Urinary bladder (tissue), 4 donors: ENCODE data around the gene OR51B5. TPM values are rescaled to one million over a fixed set of nuclear protein-coding genes. Genes with fewer than 3 reads are reported as not detected.
"Not testable (repeated sequence)": the region's sequence is repeated elsewhere in the genome, so short reads cannot be mapped to it uniquely, and the experiment has no call there.

Experiments used
- DNase-seq: peaks from one replicate; pipeline ENCODE4 v3.0.0-alpha.2; 2015; ENCODE audit errors: extremely low spot score
- H3K27ac ChIP-seq: one replicate; pipeline ENCODE4 v1.5.1; 2013; ENCODE audit warnings: low read depth, mild to moderate bottlenecking, moderate library complexity
- H3K36me3 ChIP-seq: one replicate; pipeline ENCODE4 v1.6.1; 2013; ENCODE audit warnings: mild to moderate bottlenecking, moderate library complexity; ENCODE audit not compliant: insufficient read depth
- H3K4me1 ChIP-seq: one replicate; pipeline ENCODE4 v1.6.1; 2013; ENCODE audit warnings: mild to moderate bottlenecking, moderate library complexity; ENCODE audit not compliant: insufficient read depth
- H3K4me3 ChIP-seq: one replicate; pipeline ENCODE4 v1.5.1; 2013; ENCODE audit warnings: low read depth, low read length
- WGBS: extraction: QIAGEN DNeasy Blood & Tissue Kit; methylation state at CpG from one replicate; pipeline ENCODE4 v1.1.7; 2013; 5-methylcytosine and 5-hydroxymethylcytosine counted together
- polyA plus RNA-seq: library from polyadenylated mRNA; stranded (reverse); fragments of 200-250 nt; gene quantifications from one replicate; pipeline ENCODE4 v1.2.3, GENCODE V29; 2013
- small RNA-seq: library from RNA; depleted of rRNA; stranded (forward); fragments of <200 nt; gene quantifications from one replicate; pipeline ENCODE3, GENCODE V24; 2014
- total RNA-seq: library from RNA; depleted of rRNA; stranded (reverse); fragments of >200 nt; gene quantifications from one replicate; pipeline ENCODE4 v1.2.3, GENCODE V29; 2014
- donor health status: healthy with polysubstance abuse.
- donor health status: healthy.

The OR51B5 gene
- total and polyA plus RNA-seq, 2 donors = 4.3 TPM; not detected in 1

DNA sequence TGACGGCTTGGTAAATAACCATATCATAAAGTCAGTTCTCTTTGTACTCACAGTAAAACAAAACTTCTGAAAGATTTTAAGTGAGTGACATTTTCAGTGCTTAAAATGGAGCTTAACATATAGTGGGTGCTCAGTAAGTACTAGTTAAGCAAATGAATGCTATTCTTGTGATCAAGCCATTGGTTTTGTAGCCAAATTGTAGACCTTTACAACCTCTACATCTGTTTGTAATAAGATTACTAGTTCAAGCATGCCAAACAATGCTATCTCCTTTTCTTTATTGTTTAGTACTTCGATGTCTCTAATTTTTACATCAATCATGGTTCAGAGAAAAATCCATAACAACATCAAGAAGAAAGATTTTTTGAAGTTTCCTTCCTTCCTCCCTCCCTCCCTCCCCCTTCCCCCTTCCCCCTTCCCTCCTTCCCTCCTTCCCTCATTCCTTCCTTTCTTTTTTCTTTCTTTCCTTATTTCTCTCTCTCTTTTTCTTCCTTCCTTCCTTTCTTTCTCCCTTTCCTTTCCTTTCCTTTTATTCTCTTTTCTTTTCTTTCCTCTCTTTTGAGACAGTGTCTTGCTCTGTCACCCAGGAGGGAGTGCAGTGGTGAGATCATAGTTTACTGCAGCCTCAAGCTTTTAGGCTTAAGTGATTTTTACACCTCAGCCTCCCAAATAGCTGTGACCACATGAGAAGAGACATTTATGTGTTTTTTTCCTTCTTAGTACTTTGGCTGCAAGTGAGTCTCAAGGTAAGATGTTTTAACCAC is 35.9 kb downstream of the OR51B5 start:
- no peak overlapping the region for H3K4me3 ChIP-seq
- DNase-seq = no peak
- H3K27ac ChIP-seq = no peak overlapping the region
- 72% methylated on average over 2 of the region's 2 CpGs for WGBS
- H3K4me1 ChIP-seq = no peaks in the 10 kb centered on the region
- no peaks in the 10 kb centered on the region for H3K36me3 ChIP-seq

DNA sequence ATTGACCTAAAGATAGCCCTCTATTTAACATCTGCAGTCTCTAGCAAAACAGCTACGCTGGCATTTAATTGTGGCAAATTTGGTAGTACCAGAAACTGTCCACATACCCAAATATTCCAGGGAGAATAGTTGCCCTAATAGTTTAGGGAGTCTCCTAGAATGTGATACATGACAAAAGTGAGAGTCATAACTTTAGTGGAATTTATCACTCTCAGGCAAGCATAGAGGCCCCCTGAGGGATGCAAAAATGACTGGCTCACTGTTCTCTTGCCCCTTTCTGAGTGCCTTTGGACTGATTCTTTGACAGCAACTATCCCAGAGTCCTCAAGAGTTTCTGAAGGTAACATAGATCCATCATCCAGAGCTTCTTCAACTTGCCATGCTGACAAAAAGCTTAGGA is 39.3 kb downstream of the OR51B5 start:
- DNase-seq = no peak
- Histone ChIP-seq H3K36me3 (no peaks in the 10 kb centered on the region), H3K4me3 (no peak overlapping the region), H3K4me1 (no peaks in the 10 kb centered on the region), H3K27ac (no peak overlapping the region)
- WGBS = 49% methylated on average over 1 of the region's 1 CpG

DNA sequence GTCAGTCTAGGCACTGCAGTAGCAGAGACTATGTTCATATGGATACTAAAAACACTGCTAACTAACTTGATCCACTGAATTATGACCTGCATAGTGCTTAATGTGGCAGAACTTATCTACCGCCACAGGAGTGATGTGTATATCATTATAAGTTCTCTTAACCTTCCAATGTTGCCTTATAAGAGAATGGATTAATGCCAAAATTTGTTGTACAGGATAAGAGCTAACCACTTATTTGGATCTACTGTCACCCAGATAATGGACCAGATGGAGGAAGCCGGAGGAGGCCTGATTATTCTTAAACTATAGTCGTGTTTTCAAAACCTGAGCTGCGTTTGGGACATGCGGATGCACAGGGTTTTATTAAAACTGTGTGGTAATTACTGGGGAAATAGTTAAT is 39.7 kb downstream of the OR51B5 start:
- H3K36me3 ChIP-seq = no peaks in the 10 kb centered on the region
- no peaks in the 10 kb centered on the region for H3K4me1 ChIP-seq
- no peak for DNase-seq
- 76% methylated on average over 5 of the region's 5 CpGs for WGBS
- H3K4me3 ChIP-seq = no peak overlapping the region
- H3K27ac ChIP-seq = no peak overlapping the region

DNA sequence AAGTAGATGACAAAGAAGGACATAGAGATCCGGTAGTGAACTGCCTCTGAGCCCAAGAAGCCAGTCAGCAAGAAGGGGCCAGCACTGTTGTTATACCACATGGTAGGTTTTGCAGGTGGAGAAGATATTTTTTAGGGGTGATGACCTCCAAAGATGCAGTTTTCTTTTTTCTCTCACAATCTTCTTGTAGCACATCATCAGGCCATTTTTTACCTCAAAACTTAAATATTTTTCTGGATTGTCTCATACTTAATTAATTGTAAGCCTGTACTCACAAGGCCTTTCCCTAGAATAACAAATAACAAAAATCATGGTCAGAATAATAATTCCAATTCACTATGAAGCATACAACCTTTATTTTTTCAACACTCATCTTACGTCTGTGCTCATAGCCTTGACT is 41.5 kb downstream of the OR51B5 start, which contains the start of gene OR51B4:
Gene OR51B4, minus strand, starts transcription at position 101 of the 400 bp plus-strand sequence. Its CDS starts 0 bp downstream, at position 101.
- Histone ChIP-seq H3K36me3 (no peaks in the 10 kb centered on the region), H3K4me1 (no peaks in the 10 kb centered on the region), H3K27ac (no peak within 1 kb of the TSS), H3K4me3 (no peak within 1 kb of the TSS)
- DNase-seq = no peak
- 89% methylated on average over 2 of the region's 2 CpGs for WGBS

DNA sequence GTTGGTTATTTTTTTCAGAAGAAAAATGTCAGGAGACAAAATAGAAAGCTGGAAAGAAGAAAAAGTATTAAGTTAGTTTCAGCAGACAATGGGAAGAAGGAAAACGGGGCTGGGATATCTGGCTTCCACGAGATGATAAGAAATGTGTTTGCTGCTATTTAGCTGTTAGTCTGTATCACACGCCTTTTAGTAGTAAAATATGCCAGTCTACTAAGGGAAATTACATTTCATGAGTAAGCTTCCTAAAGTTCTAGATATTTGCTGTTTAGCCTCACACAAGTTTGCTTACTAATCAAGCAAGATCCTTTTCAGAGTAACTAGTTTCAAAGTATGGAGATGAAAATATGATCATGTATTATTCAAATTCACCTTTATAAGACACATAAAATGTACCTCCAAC is 43.1 kb downstream of the OR51B5 start:
- H3K27ac ChIP-seq = no peak overlapping the region
- 34% methylated on average over 3 of the region's 3 CpGs for WGBS
- no peak for DNase-seq
- no peaks in the 10 kb centered on the region for H3K4me1 ChIP-seq
- H3K4me3 ChIP-seq = no peak overlapping the region
- H3K36me3 ChIP-seq = no peaks in the 10 kb centered on the region

DNA sequence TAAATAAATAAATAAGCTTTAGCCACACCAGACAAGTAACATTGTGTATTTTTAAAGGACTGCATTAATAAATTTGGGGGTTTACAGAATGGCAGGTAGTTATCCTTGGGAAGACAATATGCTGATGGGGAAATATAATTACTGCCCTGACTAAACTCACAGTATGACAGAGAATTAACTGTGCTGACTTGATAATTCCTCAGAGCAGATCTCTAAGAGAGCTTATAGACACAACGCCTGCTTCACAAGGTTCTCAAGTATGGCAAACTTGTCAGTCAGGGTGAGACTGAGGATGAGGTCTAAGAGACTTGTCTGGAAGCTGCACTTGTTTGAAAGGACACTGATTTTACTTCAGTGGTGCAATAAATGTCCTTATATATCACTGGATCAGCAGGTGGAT is 44.9 kb downstream of the OR51B5 start:
- Histone ChIP-seq H3K36me3 (no peaks in the 10 kb centered on the region), H3K4me1 (no peaks in the 10 kb centered on the region), H3K4me3 (no peak overlapping the region), H3K27ac (no peak overlapping the region)
- 65% methylated on average over 1 of the region's 1 CpG for WGBS
- no peak for DNase-seq

DNA sequence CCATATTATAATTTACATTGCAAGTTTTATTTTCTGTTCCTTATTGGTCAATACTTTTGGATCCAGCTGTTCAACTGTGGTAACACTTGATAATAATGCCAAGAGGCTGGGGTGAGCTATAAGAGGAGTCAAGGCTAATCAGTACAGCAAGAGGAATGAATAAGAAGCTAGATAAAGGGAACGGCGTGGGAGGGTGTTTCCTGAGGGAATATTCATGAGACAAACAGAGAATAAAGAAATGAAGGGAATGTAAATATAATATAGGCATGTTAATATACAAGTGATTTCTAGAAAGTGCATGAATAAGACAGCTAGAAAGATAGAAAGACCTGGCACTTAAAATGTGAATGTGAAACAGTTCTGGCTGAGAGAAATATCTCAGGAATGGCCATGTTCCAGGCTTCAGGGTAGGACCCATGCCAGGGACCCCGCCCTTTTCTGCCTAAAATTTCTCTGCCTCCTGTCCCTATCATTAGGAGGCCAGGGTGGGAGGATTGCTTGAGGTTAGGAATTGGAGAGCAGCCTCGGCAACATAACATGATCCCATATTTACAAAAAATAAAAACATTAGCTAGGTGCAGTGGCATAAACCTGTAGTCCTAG is 45.5 kb downstream of the OR51B5 start:
- WGBS = 50% methylated on average over 4 of the region's 4 CpGs
- H3K4me3 ChIP-seq = no peak overlapping the region
- DNase-seq = no peak
- H3K27ac ChIP-seq = no peak overlapping the region
- no peaks in the 10 kb centered on the region for H3K4me1 ChIP-seq
- H3K36me3 ChIP-seq = no peaks in the 10 kb centered on the region

DNA sequence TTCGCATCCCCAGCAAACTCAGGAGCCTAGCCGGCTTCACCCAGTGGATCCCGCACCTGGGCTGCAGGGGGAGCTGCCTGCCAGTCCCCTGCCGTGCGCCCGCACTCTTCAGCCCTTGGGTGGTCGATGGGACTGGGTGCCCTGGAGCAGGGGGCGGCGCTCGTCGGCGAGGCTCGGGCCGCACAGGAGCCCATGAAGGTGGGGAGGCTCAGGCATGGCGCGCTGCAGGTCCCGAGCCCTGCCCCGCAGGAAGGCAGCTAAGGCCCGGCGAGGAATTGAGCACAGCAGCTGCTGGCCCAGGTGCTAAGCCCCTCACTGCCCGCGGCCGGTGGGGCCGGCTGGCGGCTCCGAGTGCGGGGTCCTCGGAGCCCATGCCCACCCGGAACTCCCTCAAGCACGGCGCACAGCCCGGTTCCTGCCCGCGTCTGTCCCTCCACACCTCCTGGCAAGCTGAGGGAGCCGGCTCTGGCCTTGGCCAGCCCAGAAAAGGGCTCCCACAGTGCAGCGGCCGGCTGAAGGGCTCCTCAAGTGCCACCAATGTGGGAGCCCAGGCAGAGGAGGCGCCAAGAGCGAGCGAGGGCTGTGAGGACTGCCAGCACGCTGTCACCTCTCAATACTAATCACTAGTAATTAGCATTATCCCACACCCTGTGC is 48.9 kb downstream of the OR51B5 start:
- DNase-seq, H3K4me1 ChIP-seq: not testable (repeated sequence)
- WGBS = 95% methylated on average over 41 of the region's 41 CpGs

DNA sequence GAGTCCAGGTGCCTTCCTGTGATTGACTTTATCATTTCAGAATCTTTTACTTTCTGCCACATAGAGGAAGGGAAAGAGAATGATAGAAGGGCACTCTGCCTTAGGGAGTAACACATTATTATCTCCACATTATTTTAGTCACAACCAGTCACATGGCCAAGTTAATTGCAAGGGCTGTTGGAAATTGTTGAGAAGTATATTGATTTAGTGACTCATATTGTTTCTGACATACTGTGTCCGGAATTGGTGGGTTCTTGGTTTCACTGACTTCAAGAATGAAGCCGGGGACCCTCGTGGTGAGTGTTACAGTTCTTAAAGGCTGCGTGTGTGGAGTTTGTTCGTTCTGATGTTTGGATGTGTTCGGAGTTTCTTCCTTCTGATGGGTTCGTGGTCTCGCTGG is 50.3 kb downstream of the OR51B5 start:
- WGBS = 90% methylated on average over 8 of the region's 8 CpGs
- H3K4me3 ChIP-seq = no peak overlapping the region
- no peaks in the 10 kb centered on the region for H3K4me1 ChIP-seq
- DNase-seq = no peak
- H3K27ac ChIP-seq = no peak overlapping the region
- no peaks in the 10 kb centered on the region for H3K36me3 ChIP-seq

More for the DNA sequence above, 48.9 kb downstream of the OR51B5 start:
- not testable (repeated sequence) for H3K36me3 ChIP-seq, H3K4me3 ChIP-seq, H3K27ac ChIP-seq

Small RNA genes within 50 kb of the gene (small RNA-seq; reads per million reads assigned to genes)
- not detected for gene AC104389.3

Other genes starting within 250 kb of the OR51B5 start
- not detected for gene OR52A5, start 205.2 kb downstream of the OR51B5 start, total RNA-seq
- gene OR52A5, start 205.2 kb downstream of the OR51B5 start, polyA plus RNA-seq = not detected
- gene OR52A1, start 188.8 kb downstream of the OR51B5 start, total RNA-seq = not detected
- not detected for gene OR52A1, start 188.8 kb downstream of the OR51B5 start, polyA plus RNA-seq
- not detected for gene OR51V1, start 142.8 kb downstream of the OR51B5 start, total RNA-seq
- not detected for gene OR51V1, start 142.8 kb downstream of the OR51B5 start, polyA plus RNA-seq
- 394 TPM for gene HBB, start 116.5 kb downstream of the OR51B5 start, total RNA-seq
- gene HBB, start 116.5 kb downstream of the OR51B5 start, polyA plus RNA-seq = 10.1 TPM
- not detected for gene HBD, start 109.0 kb downstream of the OR51B5 start, total RNA-seq
- gene HBD, start 109.0 kb downstream of the OR51B5 start, polyA plus RNA-seq = not detected
- gene HBG1, start 93.7 kb downstream of the OR51B5 start, total RNA-seq = 39.3 TPM
- not detected for gene HBG1, start 93.7 kb downstream of the OR51B5 start, polyA plus RNA-seq
- 2,457 TPM for gene HBG2, start 88.7 kb downstream of the OR51B5 start, total RNA-seq
- gene HBG2, start 88.7 kb downstream of the OR51B5 start, polyA plus RNA-seq = not detected
- 3.0 TPM for gene HBE1, start 73.6 kb downstream of the OR51B5 start, total RNA-seq
- gene HBE1, start 73.6 kb downstream of the OR51B5 start, polyA plus RNA-seq = 0.18 TPM
- 2.0 TPM for gene OR51B4, start 41.6 kb downstream of the OR51B5 start, total RNA-seq
- not detected for gene OR51B4, start 41.6 kb downstream of the OR51B5 start, polyA plus RNA-seq
- 1.7 TPM for gene OR51B2, start 19.2 kb downstream of the OR51B5 start, total RNA-seq
- gene OR51B2, start 19.2 kb downstream of the OR51B5 start, polyA plus RNA-seq = not detected
- not detected for gene OR51B6, start 8.0 kb upstream of the OR51B5 start, total RNA-seq
- not detected for gene OR51B6, start 8.0 kb upstream of the OR51B5 start, polyA plus RNA-seq
- not detected for gene OR51M1, start 40.3 kb upstream of the OR51B5 start, total RNA-seq
- gene OR51M1, start 40.3 kb upstream of the OR51B5 start, polyA plus RNA-seq = not detected
- not detected for gene OR51Q1, start 78.6 kb upstream of the OR51B5 start, total RNA-seq
- gene OR51Q1, start 78.6 kb upstream of the OR51B5 start, polyA plus RNA-seq = not detected
- gene OR51I1, start 98.0 kb upstream of the OR51B5 start, total RNA-seq = 0.63 TPM
- gene OR51I1, start 98.0 kb upstream of the OR51B5 start, polyA plus RNA-seq = not detected
- not detected for gene OR51I2, start 105.8 kb upstream of the OR51B5 start, total RNA-seq
- not detected for gene OR51I2, start 105.8 kb upstream of the OR51B5 start, polyA plus RNA-seq
- not detected for gene OR52D1, start 145.2 kb upstream of the OR51B5 start, total RNA-seq
- not detected for gene OR52D1, start 145.2 kb upstream of the OR51B5 start, polyA plus RNA-seq
- 0.58 TPM for gene UBQLN3, start 166.4 kb upstream of the OR51B5 start, total RNA-seq
- gene UBQLN3, start 166.4 kb upstream of the OR51B5 start, polyA plus RNA-seq = not detected
- 0.85 TPM for gene UBQLNL, start 173.2 kb upstream of the OR51B5 start, total RNA-seq
- 0.35 TPM for gene UBQLNL, start 173.2 kb upstream of the OR51B5 start, polyA plus RNA-seq
- gene OR52H1, start 205.0 kb upstream of the OR51B5 start, total RNA-seq = 2.2 TPM
- not detected for gene OR52H1, start 205.0 kb upstream of the OR51B5 start, polyA plus RNA-seq
- gene OR52B6, start 237.4 kb upstream of the OR51B5 start, total RNA-seq = not detected
- gene OR52B6, start 237.4 kb upstream of the OR51B5 start, polyA plus RNA-seq = not detected